Amniotic stem cell (primary cell): Measurements from ENCODE around the gene FBLIM1.

Source experiments
- DNase-seq: peaks from one replicate; lab custom pipeline; 2025; lab: John Stamatoyannopoulos, UW

Gene FBLIM1

GRCh38 chr1:15748264-15748663 is 10.3 kb upstream of the FBLIM1 start:
- DNase-seq, result no peak

GRCh38 chr1:15748690-15749398 is 9.8 kb upstream of the FBLIM1 start:
- no peak for DNase-seq

GRCh38 chr1:15749399-15750291 is 8.9 kb upstream of the FBLIM1 start:
- no peak for DNase-seq

- DNase-seq, result no peak
Measured at GRCh38 chr1:15750924-15751323, 7.7 kb upstream of the FBLIM1 start.

- DNase-seq, result no peak
Measured at GRCh38 chr1:15751717-15752116, 6.9 kb upstream of the FBLIM1 start.

DNA sequence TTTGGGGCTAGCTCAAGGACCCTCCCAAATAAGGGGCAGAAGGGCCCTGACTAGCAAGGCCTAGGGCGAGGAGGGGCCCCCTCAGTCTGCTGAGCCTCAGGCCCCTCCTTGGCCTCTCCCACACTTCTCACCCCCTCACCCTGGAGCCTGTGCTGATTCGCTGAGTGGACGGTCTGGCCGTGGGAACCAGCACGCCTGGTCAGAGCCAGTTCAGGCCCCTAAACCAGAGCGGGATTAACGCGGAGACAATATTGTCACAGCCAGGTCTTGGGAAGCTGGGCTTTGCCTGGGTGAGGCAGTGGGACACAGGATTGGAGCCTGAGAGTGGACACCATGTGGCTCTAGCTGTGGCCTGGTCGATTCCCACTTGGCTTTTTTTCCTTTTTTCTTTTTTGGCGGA is 4.8 kb upstream of the FBLIM1 start:
- DNase-seq, result no peak

- DNase-seq, result no peak
Measured at GRCh38 chr1:15755021-15755645, 3.5 kb upstream of the FBLIM1 start.

DNA sequence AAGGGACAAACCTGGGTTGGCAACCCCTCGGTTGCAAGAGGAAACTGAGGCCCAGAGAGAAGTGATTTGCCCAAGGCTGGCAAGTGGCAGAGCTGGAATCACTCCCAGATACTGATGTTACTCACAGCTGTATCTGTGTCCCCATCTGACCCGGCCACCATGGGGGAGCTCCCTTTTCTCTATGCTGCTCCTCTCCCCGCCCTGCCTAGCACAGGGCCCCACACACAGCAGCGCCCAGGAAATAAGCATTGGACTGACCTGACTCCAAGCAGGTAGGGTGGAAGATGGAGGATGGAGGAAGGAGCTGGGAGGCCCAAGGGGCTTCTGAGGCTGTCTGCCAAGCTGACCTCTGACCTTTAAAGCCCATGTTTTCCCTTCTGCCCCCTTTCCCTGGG is 3.0 kb upstream of the FBLIM1 start:
- no peak for DNase-seq

- DNase-seq, result no peak
Measured at GRCh38 chr1:15756143-15757015, 2.2 kb upstream of the FBLIM1 start.

- no peak for DNase-seq
Measured at GRCh38 chr1:15757016-15757543, 1.5 kb upstream of the FBLIM1 start.

- DNase-seq, result no peak
Measured at GRCh38 chr1:15757575-15758342, 836 bp upstream of the FBLIM1 start.

GRCh38 chr1:15758953-15759661 is 512 bp downstream of the FBLIM1 start:
- DNase-seq, result no peak

- no peak for DNase-seq
Measured at GRCh38 chr1:15760520-15761211, 2.1 kb downstream of the FBLIM1 start.

DNA sequence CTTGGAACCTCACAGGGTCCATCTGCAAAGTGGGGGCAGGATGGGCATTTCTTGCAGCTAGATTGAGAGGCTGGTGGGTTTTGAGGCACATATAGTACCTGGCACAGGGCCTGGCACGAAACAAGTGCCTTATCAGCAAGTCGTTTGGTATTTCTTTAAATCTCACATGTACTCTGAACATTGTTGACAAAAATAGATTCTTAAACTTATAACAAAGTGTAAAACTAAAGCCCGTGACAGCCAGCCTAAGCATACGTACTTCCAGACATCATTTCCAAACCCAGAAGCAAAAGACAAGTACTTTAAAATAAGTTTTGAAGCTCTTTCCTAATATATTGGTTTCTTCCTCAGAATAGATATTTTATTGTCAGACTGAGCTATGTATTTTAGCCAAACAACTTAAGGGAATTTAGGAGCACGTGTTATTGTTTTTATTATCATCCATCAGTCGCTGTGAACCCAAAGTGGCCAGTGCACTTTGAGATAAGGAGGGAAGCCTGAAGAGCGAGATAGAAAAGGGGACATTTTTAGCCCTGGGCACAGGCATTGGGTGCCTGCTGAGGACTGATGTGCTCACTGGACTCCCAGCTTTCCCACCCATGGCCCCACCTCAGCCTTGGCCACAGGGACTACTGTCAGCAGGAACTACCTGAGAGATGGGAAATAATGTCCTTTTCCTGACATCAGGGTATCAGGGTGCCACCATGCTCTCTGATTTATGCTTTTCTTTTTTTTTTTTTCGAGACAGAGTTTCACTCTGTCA is 3.0 kb downstream of the FBLIM1 start:
- no peak for DNase-seq

DNA sequence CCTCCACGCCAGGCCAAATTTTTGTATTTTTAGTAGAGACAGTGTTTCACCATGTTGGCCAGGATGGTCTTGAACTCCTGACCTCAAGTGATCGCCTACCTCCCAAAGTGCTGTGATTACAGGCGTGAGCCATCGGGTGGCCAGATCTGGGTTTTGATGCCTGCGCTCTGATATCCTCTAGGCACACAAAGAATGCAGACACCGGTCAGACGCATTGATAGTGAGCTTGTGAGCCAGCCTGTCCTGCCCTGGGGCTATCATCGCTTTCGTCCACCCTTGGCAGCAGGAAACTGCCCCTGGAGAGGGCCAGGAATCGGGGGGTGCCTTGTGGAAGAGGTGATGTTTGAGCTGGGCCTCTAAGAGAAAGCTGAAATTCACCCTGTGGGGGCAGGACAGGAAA is 4.0 kb downstream of the FBLIM1 start:
- DNase-seq, result no peak

DNA sequence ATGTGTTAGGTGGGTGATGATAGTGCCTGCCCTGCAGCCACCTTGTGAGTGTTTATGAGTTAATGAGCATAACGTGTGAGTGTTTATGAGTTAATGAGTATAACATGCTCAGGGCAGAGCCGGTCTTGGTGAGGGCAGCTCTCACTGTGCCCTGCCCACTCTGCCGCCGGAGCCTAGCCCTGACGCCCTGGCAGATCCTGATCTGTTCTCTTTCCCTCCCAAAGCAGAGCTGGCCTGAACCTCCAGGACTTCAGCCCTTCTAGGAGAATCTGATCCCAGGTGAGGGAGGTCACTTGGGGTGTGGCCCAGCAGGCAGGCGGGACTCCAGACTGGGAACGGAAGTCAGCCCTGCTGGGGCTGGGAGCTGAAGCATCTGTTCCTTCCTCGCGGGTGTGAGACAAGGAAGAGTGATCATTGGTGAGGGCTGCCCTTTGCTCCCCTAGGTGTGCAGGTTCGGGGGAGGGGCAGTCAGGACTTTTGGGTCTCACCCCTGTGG is 5.7 kb downstream of the FBLIM1 start:
- no peak for DNase-seq

- no peak for DNase-seq
Measured at GRCh38 chr1:15764890-15765289, 6.3 kb downstream of the FBLIM1 start.

DNA sequence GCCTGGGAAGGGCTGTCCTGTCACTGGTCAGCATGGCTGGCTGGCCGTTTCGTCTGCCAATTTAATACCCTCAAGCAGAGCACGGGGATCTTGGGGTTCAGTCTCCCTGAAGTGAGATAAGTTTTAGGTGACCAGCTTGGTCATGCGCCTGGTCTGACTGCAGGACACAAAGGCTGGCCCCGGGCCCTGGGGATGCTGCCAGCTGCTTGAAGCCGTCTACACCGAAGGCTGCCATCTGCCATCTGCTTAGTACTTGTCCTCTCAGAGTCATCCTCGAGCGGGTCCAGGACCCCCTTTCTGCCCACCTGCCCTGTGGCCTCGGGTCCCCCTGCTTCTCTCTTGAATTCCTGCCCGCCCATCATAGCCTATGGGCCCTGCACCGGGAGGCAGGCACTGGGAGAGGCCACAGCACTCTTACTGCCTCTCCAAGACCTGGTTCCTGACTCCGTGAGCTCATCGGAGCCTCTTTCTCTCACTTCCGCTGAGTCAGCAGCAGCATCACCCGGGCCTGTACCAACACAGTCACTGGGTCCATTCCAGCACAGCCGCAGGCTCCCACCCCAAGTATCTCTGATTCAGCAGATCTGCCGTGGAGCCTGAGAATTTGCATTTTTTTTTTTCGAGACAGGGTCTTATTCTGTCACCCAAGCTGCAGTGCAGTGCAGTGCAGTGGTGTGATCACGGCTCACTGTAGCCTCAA is 7.0 kb downstream of the FBLIM1 start:
- DNase-seq, result no peak
